Chondrocyte (in vitro differentiated cells): ENCODE measurements around the gene EXOSC7. TPM values are rescaled to one million over a fixed set of nuclear protein-coding genes. Genes with fewer than 3 reads are reported as not detected.

Experiments used
- DNase-seq: peaks from one replicate; pipeline ENCODE4 v3.0.0; 2021; ENCODE audit warnings: mixed read lengths, low spot score
- H3K27ac Mint-ChIP-seq: one replicate; pipeline ENCODE4 v1.8.0; 2021; ENCODE audit warnings: mild to moderate bottlenecking, moderate library complexity, mixed read lengths; ENCODE audit not compliant: unreplicated experiment
- H3K27me3 Mint-ChIP-seq: 2 replicates; pipeline ENCODE4 v1.8.0; 2021; ENCODE audit warnings: low read depth, mixed read lengths
- H3K36me3 Mint-ChIP-seq: 2 replicates; pipeline ENCODE4 v1.8.0; 2021; ENCODE audit warnings: low read depth, mixed read lengths
- H3K4me1 Mint-ChIP-seq: 2 replicates; pipeline ENCODE4 v1.8.0; 2021; ENCODE audit warnings: low read depth, mild to moderate bottlenecking, mixed read lengths
- H3K4me3 Mint-ChIP-seq: one replicate; pipeline ENCODE4 v1.8.0; 2021; ENCODE audit warnings: mild to moderate bottlenecking, moderate library complexity, mixed read lengths; ENCODE audit not compliant: unreplicated experiment
- H3K9me3 Mint-ChIP-seq: 2 replicates; pipeline ENCODE4 v1.8.0; 2021; ENCODE audit warnings: low read depth, mixed read lengths
- CTCF ChIP-seq: fragments of 200-600 bp; sonication (generic); IDR thresholded peaks from 2 replicates; pipeline ENCODE4 v1.5.0; 2021; ENCODE audit warnings: antibody characterized with exemption, mild to moderate bottlenecking, moderate library complexity
- total RNA-seq: library from RNA; stranded (reverse); gene quantifications from 3 replicates; pipeline ENCODE4 v1.2.1, GENCODE V29; 2021

The EXOSC7 gene
- total RNA-seq, 1 donor from 2014 or later, result 29.1 TPM

GRCh38 chr3:44931791-44932190, 44.3 kb upstream of the EXOSC7 start:
- Mint-ChIP-seq H3K27me3 (no peaks in the 10 kb centered on the region), H3K36me3 (peaks cover 16% of the 10 kb centered on the region), H3K4me3 (no peak overlapping the region), H3K27ac (no peak overlapping the region), H3K4me1 (no peaks in the 10 kb centered on the region), H3K9me3 (no peaks in the 10 kb centered on the region)
- no peak for TF ChIP-seq CTCF
- no peak for DNase-seq

DNA sequence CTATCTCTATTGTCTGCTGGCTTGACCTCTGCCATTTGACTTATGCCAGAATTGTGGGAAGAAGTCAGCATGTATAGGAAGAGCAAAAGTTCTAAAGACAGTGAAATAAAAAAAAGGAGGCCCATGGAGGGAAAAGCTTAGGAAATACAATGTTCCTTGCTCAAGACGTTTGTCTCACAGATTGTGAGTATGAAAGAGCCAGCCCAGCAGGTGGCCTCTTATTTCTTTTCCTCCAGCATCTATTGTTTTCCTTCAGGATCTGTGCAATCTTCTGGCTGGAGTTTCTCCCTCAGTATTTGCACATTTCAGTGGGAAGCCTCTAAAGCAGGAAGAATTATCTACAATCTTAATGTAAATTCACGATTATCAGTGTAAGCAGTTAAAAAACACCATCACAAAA, 43.8 kb upstream of the EXOSC7 start:
- no peak overlapping the region for H3K4me3 Mint-ChIP-seq
- no peaks in the 10 kb centered on the region for H3K27me3 Mint-ChIP-seq
- no peak for TF ChIP-seq CTCF
- no peak overlapping the region for H3K27ac Mint-ChIP-seq
- no peaks in the 10 kb centered on the region for H3K4me1 Mint-ChIP-seq
- H3K36me3 Mint-ChIP-seq, result peaks cover 16% of the 10 kb centered on the region
- H3K9me3 Mint-ChIP-seq, result no peaks in the 10 kb centered on the region
- DNase-seq, result no peak

DNA sequence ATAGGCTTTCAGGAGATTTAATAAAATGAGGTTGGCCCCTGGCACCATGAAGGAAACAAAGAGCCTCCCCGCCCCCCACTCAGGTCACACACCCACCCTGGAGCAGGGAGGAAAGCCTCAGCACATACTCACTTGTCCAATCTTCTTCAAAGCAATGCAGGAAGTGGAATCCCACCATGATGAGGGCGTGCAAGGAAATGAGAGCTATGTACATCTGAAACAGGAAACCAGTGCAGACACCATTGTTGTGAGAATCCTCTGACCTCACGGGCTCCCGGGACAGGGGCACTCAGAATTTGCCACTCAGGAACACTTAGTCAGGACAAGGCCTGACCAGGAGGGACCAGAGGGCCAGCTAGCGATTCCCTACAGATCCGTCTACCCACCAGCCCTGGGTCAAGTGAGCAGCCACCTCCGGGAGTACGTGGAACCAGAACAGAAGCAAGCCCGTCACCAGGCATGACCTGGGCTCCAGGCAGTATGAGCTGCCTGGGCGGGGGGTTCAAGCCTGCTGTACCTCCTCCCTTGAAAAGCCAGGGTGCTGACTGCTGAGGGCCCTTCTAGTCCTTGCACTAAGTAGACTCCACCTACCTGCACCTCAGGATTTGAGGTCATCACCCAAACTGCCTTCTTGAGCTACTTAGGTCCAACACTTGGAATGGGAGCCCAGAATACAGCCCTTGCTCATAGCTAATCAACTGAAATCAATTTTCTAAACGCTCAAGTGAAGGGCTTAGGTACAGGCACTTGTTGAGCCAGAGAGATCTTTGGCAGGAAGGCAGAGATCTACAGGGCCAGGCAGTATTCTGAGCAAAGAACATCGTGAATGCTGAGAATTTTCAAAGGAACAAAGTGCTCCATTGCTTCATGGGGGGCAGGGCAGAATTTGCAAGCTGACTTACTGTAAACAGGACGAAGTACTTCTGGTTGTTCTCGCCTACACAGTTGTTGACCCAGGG, 42.8 kb upstream of the EXOSC7 start:
- H3K9me3 Mint-ChIP-seq, result no peaks in the 10 kb centered on the region
- DNase-seq, result no peak
- no peak overlapping the region for H3K27ac Mint-ChIP-seq
- H3K27me3 Mint-ChIP-seq, result no peaks in the 10 kb centered on the region
- H3K4me3 Mint-ChIP-seq, result no peak overlapping the region
- peaks cover 17% of the 10 kb centered on the region for H3K36me3 Mint-ChIP-seq
- no peak for TF ChIP-seq CTCF
- no peaks in the 10 kb centered on the region for H3K4me1 Mint-ChIP-seq

- Mint-ChIP-seq H3K4me3 (no peak overlapping the region), H3K9me3 (no peaks in the 10 kb centered on the region), H3K27ac (peak overlapping the region; percentile 22), H3K4me1 (peaks cover 14% of the 10 kb centered on the region), H3K36me3 (peaks cover 18% of the 10 kb centered on the region), H3K27me3 (no peaks in the 10 kb centered on the region)
- TF ChIP-seq CTCF, result no peak
- no peak for DNase-seq
Observed at GRCh38 chr3:44939581-44940036, 36.4 kb upstream of the EXOSC7 start.

GRCh38 chr3:44942202-44942921, 33.7 kb upstream of the EXOSC7 start:
- no peak overlapping the region for H3K4me3 Mint-ChIP-seq
- peaks cover 14% of the 10 kb centered on the region for H3K4me1 Mint-ChIP-seq
- TF ChIP-seq CTCF, result no peak
- no peaks in the 10 kb centered on the region for H3K27me3 Mint-ChIP-seq
- H3K36me3 Mint-ChIP-seq, result peaks cover 16% of the 10 kb centered on the region
- DNase-seq, result no peak
- no peak overlapping the region for H3K27ac Mint-ChIP-seq
- no peaks in the 10 kb centered on the region for H3K9me3 Mint-ChIP-seq
